GM19238 (cell line): ENCODE data around the gene GRK1.
"Not testable (repeated sequence)": the region's sequence is repeated elsewhere in the genome, so short reads cannot be mapped to it uniquely, and the experiment has no call there.

ENCODE experiments used
- DNase-seq: peaks from one replicate; pipeline ENCODE4 v3.0.0; 2011; ENCODE audit warnings: low spot score; ENCODE audit not compliant: insufficient read length

GRK1 gene

GRCh38 chr13:113665597-113666328, 1.3 kb upstream of the GRK1 start:
- DNase-seq: no peak

- no peak for DNase-seq
Observed at GRCh38 chr13:113666329-113666670, 719 bp upstream of the GRK1 start.

- no peak for DNase-seq
Observed at GRCh38 chr13:113667771-113668490, 912 bp downstream of the GRK1 start.

DNA sequence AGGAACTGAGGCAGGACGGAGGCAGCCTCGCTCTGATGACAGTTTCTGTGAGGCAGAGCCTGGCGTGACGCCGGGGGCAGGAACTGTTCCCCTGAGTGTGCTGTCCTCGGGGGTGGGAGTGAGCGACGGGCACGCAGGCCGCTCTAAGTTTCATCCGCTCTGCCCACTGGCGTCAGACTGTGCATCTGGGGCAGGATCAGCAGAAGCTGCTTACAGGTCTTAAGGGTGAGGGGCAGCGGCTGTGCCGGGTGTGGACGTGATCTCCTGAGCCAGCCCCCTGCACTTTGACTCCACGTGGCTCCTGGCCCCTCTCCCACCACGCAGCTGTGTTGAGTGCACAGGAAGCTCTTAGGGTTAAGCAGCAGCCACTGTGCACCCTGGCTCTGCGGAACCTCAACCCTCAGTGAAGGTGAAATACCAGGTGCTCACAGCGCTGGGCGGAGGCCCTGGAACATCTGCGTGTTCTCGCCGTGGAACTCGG, 1.5 kb downstream of the GRK1 start:
- no peak for DNase-seq

- no peak for DNase-seq
Observed at GRCh38 chr13:113669231-113669754, 2.3 kb downstream of the GRK1 start.

GRCh38 chr13:113669755-113670341, 2.8 kb downstream of the GRK1 start:
- DNase-seq: no peak

DNA sequence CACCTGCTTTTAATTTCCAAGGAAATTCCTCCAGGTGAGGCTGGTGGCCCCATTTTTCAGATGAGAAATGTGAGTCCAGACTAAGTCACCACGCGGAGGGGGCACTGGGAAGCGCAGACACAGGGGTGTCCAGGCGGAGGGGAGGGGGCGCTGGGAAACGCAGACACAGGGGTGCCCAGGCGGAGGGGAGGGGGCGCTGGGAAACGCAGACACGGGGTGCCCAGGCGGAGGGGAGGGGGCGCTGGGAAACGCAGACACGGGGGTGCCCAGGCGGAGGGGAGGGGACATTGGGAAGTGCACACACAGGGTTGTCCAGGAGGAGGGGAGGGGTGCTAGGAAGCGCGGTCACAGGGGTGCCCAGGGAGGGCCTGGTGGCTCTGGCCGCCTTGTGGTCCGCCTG, 3.5 kb downstream of the GRK1 start:
- DNase-seq: no peak

GRCh38 chr13:113671066-113672001, 4.3 kb downstream of the GRK1 start:
- no peak for DNase-seq

DNA sequence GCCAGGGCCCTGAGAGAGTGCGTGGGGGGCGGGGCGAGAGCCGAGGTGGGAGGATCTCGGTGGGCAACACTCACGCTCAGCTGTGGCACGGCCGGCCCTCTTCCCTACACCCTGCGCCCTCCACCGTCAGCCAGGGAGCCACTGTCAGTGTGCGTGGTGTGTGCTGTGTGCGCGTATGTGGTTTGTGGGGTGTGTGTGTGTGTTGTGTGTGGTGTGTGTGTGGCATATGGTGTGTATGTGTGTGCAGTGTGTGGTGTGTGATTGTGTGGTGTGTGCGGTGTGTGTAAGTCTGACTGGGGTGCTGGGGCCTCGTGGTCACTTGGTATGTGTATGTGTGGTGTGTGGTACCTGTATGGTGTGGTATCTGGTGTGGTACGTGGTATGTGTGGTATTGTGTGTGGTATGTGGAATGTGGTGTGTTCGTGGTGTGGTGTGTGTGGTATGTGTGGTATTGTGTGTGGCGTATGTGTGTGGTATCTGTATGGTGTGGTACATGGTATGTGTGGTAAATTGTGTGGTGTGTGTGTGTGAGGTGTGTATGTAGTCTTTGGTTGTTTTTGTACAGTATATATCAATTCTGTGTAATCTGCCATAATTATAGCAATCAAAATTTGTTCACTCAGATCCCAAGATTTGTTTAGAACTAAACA, 5.1 kb downstream of the GRK1 start:
- DNase-seq: no peak

GRCh38 chr13:113722921-113723320, 55.9 kb downstream of the GRK1 start:
- no peak for DNase-seq

DNA sequence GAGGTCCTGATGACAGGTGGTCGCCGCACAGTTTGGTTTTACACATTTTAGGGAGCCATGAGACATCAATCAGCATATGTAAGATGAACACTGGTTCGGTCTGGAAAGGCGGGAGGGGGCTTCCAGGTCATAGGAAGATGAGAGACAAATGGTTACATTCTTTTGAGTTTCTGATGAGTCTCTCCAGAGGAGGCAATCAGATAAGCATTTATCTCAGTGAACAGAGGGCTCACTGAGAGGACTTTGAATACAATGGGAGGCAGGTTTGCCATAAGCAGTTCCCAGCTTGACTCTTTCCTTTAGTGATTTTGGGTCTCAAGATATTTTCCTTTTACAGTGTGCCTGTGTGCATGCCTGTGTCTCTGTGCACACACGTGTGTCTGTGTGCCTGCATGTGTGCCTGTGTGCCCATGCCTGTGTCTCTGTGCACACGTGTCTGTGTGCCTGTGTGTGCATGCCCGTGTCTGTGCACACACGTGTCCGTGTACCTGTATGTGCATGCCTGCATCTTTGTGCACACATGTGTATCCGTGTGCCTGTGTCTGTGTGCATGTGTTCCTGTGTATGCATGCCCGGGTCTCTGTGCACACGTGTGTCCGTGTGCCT, 56.5 kb downstream of the GRK1 start:
- DNase-seq: no peak

- DNase-seq: no peak
Observed at GRCh38 chr13:113724016-113724758, 57.2 kb downstream of the GRK1 start.

GRCh38 chr13:113724780-113725315, 57.8 kb downstream of the GRK1 start:
- peak; percentile 72 for DNase-seq

DNA sequence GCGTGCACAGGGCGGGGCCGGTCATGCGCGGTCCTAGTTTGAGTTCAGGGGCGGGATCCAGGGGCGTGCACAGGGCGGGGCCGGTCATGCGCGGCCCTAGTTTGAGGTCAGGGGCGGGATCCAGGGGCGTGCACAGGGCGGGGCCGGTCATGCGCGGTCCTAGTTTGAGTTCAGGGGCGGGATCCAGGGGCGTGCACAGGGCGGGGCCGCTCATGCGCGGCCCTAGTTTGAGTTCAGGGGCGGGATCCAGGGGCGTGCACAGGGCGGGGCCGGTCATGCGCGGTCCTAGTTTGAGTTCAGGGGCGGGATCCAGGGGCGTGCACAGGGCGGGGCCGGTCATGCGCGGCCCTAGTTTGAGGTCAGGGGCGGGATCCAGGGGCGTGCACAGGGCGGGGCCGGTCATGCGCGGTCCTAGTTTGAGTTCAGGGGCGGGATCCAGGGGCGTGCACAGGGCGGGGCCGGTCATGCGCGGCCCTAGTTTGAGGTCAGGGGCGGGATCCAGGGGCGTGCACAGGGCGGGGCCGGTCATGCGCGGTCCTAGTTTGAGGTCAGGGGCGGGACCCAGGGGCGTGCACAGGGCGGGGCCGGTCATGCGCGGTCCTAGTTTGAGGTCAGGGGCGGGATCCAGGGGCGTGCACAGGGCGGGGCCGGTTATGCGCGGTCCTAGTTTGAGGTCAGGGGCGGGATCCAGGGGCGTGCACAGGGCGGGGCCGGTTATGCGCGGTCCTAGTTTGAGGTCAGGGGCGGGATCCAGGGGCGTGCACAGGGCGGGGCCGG, 58.5 kb downstream of the GRK1 start:
- not testable (repeated sequence) for DNase-seq

DNA sequence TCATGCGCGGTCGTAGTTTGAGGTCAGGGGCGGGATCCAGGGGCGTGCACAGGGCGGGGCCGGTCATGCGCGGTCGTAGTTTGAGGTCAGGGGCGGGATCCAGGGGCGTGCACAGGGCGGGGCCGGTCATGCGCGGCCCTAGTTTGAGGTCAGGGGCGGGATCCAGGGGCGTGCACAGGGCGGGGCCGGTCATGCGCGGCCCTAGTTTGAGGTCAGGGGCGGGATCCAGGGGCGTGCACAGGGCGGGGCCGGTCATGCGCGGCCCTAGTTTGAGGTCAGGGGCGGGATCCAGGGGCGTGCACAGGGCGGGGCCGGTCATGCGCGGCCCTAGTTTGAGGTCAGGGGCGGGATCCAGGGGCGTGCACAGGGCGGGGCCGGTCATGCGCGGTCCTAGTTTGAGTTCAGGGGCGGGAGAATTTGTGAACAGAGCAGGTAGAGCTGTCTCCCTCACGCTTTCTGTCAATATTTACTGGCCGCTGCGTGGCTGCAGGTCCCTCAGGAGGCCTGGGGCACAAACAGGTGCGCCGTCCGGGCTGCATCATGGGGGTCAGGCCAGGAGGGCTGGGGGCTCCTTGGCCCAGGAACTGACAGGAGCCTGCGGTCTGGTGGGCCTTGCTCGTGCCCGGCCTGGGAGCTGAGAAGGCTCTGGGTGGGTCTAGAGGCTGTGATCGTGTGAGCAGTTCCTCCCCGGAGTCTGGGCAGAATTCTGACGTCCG, 59.2 kb downstream of the GRK1 start:
- not testable (repeated sequence) for DNase-seq

GRCh38 chr13:113726961-113727411, 60.0 kb downstream of the GRK1 start:
- DNase-seq: no peak

DNA sequence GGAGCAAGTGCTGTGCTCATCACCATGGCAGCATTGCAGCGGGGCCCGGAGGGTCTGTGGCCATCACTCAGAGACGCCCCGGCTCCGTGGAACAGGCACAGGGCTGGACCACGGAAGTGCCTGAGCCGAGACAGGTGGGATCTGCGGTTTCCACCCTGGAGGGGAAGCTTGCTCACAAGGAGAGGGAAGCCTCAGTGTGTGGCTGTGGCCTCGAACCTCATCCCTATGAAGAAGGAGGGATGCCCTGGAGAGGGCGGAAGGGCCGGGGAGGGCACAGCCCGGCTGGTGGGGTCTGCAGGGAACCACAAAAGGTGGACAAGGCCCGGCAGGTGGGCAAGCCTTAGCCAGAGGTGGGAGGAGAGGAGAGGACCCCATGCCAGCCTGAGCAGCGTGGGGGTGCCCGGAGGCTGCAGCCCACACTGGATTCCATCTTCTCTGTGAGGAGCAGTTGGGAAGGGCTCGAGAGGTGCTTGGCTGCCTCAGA, 61.6 kb downstream of the GRK1 start:
- DNase-seq: no peak
